Osteocyte (in vitro differentiated cells): Measurements from ENCODE around the gene PLPPR4. TPM values are rescaled to one million over a fixed set of nuclear protein-coding genes. Genes with fewer than 3 reads are reported as not detected.

ENCODE experiments used
- DNase-seq: peaks from one replicate; pipeline ENCODE4 v3.0.0; 2021; ENCODE audit warnings: mixed read lengths; ENCODE audit not compliant: unreplicated experiment; ENCODE audit errors: extremely low spot score
- H3K27ac Mint-ChIP-seq: one replicate; pipeline ENCODE4 v1.8.0; 2021; ENCODE audit warnings: mild to moderate bottlenecking, mixed read lengths; ENCODE audit not compliant: unreplicated experiment
- H3K27me3 Mint-ChIP-seq: one replicate; pipeline ENCODE4 v1.8.0; 2021; ENCODE audit warnings: mixed read lengths; ENCODE audit not compliant: unreplicated experiment
- H3K36me3 Mint-ChIP-seq: one replicate; pipeline ENCODE4 v1.8.0; 2021; ENCODE audit warnings: mixed read lengths; ENCODE audit not compliant: unreplicated experiment
- H3K4me1 Mint-ChIP-seq: one replicate; pipeline ENCODE4 v1.8.0; 2021; ENCODE audit warnings: mixed read lengths; ENCODE audit not compliant: unreplicated experiment
- H3K4me3 Mint-ChIP-seq: one replicate; pipeline ENCODE4 v1.8.0; 2021; ENCODE audit warnings: mild to moderate bottlenecking, moderate library complexity, mixed read lengths; ENCODE audit not compliant: unreplicated experiment
- H3K9me3 Mint-ChIP-seq: one replicate; pipeline ENCODE4 v1.8.0; 2021; ENCODE audit warnings: mixed read lengths; ENCODE audit not compliant: unreplicated experiment
- total RNA-seq: library from RNA; stranded (reverse); gene quantifications from 2 replicates; pipeline ENCODE4 v1.2.1, GENCODE V29; 2021
- TF ChIP-seq, protein P1 (sequence below): fragments of 200-600 bp; sonication (generic); IDR thresholded peaks from 2 replicates; pipeline ENCODE4 v1.5.0; 2021; ENCODE audit warnings: antibody characterized with exemption, mild to moderate bottlenecking, moderate library complexity

Gene PLPPR4
- total RNA-seq, 1 donor from 2014 or later = 5.2 TPM

DNA sequence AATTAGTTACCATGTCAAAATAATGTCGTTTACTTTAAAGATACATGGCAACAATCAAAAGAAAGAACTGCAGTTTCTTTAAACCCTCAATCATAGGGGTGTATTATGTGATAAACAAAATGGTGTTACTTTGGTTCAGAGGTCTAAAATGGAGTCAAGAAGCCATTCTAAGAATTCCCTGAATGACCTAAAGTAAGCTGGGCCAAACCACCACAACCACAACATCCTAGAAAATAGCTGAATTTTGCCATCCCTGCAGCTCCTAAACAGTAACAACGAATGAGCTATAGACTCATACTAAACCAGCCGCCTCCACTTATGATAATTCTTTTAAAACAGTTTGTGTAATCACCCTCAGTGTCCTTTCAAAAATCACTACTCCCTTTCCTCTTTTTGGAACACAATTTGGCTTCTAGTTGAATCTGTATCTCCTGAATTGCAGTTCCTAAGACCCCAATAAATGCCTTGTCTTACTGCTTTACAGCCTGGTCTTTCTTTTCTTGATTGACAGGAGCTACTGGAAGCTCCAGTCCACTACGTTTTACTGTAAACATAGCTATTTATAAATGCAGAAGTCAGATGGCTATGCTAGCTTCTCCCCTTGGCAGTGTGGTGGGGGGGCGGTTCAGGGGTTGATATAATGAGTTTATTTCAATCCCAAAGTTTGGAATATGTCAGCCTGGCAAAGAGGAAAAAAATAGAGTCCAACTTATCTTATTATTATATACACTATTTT is 84.3 kb downstream of the PLPPR4 start:
- no peaks in the 10 kb centered on the region for H3K4me1 Mint-ChIP-seq
- no peak overlapping the region for H3K27ac Mint-ChIP-seq
- H3K27me3 Mint-ChIP-seq = peaks cover 3% of the 10 kb centered on the region
- H3K9me3 Mint-ChIP-seq = no peaks in the 10 kb centered on the region
- TF ChIP-seq, protein P1, sequence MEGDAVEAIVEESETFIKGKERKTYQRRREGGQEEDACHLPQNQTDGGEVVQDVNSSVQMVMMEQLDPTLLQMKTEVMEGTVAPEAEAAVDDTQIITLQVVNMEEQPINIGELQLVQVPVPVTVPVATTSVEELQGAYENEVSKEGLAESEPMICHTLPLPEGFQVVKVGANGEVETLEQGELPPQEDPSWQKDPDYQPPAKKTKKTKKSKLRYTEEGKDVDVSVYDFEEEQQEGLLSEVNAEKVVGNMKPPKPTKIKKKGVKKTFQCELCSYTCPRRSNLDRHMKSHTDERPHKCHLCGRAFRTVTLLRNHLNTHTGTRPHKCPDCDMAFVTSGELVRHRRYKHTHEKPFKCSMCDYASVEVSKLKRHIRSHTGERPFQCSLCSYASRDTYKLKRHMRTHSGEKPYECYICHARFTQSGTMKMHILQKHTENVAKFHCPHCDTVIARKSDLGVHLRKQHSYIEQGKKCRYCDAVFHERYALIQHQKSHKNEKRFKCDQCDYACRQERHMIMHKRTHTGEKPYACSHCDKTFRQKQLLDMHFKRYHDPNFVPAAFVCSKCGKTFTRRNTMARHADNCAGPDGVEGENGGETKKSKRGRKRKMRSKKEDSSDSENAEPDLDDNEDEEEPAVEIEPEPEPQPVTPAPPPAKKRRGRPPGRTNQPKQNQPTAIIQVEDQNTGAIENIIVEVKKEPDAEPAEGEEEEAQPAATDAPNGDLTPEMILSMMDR = no peak
- no peak for DNase-seq
- no peak overlapping the region for H3K4me3 Mint-ChIP-seq
- no peaks in the 10 kb centered on the region for H3K36me3 Mint-ChIP-seq

DNA sequence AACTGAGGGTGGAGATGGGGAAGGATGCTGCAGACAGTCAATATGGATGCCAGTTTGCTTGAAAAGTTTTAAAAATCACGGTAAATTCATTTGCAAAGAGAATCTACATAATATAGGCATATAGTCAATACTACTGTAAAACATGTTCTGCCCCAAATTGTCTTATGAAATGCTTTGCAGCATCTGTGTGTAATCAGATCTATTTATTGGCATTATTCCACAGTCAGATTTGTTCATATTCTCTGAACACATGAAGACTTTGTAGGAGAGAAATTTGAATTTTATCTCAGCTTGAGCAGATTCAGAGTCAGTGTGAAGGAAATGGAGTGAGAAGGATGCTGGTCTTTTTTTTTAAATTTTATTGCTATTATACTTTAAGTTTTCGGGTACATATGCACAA is 88.5 kb downstream of the PLPPR4 start:
- H3K27ac Mint-ChIP-seq = no peak overlapping the region
- TF ChIP-seq, protein P1 = no peak
- no peaks in the 10 kb centered on the region for H3K4me1 Mint-ChIP-seq
- peaks cover 3% of the 10 kb centered on the region for H3K27me3 Mint-ChIP-seq
- H3K9me3 Mint-ChIP-seq = no peaks in the 10 kb centered on the region
- no peak for DNase-seq
- H3K36me3 Mint-ChIP-seq = no peaks in the 10 kb centered on the region
- no peak overlapping the region for H3K4me3 Mint-ChIP-seq

DNA sequence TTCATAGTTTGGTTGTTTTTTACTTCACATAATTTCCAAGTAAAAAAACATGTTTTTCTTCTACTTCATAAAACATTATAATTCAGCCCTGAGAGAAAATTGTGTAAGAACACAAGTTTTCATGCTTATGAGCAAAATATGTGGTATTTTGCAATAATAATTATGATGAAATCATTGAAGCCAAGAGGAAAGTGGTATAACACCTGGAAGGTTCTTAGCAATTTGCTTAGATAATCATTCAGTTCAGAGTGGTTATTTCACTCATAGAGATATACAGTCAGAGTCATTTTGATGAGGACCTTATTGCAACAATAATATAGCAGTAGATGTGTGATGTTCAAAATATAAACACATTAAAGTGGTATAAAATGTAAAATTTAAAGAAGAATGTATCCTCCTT is 94.5 kb downstream of the PLPPR4 start:
- H3K27ac Mint-ChIP-seq = no peak overlapping the region
- no peaks in the 10 kb centered on the region for H3K36me3 Mint-ChIP-seq
- H3K9me3 Mint-ChIP-seq = no peaks in the 10 kb centered on the region
- H3K27me3 Mint-ChIP-seq = peaks cover 3% of the 10 kb centered on the region
- no peak for DNase-seq
- H3K4me1 Mint-ChIP-seq = no peaks in the 10 kb centered on the region
- TF ChIP-seq, protein P1 = no peak
- H3K4me3 Mint-ChIP-seq = no peak overlapping the region
